ENCODE measurements around the gene AKT3. TPM values are rescaled to one million over a fixed set of nuclear protein-coding genes. Genes with fewer than 3 reads are reported as not detected.

AKT3 gene
- total RNA-seq, 1 experiment from 2014 or later, result 31.9 TPM

GRCh38 chr1:243740255-243740999 is 109.6 kb downstream of the AKT3 start:
- BruUV-seq (replicated peaks), result no TSS peak
- TF ChIP-seq CTCF (IDR thresholded peaks at IDR 0.05; ENCODE audit: unreplicated experiment), result no peak
- no peak for DNase-seq (ENCODE audit: unreplicated experiment)

GRCh38 chr1:243739335-243740003 is 110.6 kb downstream of the AKT3 start:
- Mint-ChIP-seq H3K36me3 (ENCODE audit: insufficient read depth, unreplicated experiment) (no peaks in the 10 kb centered on the region), H3K4me3 (ENCODE audit: unreplicated experiment) (no peak overlapping the region), H3K4me1 (ENCODE audit: insufficient read depth, unreplicated experiment) (peaks cover 7% of the 10 kb centered on the region), H3K9me3 (ENCODE audit: unreplicated experiment) (no peaks in the 10 kb centered on the region), H3K27ac (ENCODE audit: low read depth, unreplicated experiment) (no peak overlapping the region), H3K27me3 (ENCODE audit: insufficient read depth, unreplicated experiment) (no peaks in the 10 kb centered on the region)
- ChIA-PET POLR2A (interaction anchor here (0.6 to 1.2 kb wide), 2 partner anchors 134 to 308 kb away, joined by 3 to 5 read pairs; no protein-coding TSS in a partner anchor), CTCF (interaction anchor here (0.6 to 1.9 kb wide), 7 partner anchors 10 to 1257 kb away, joined by 3 to 8 read pairs (median 3); no protein-coding TSS in a partner anchor)
- BruUV-seq (replicated peaks), result no TSS peak
- intact Hi-C loops (cut with micrococcal nuclease), result loop anchor here (10.0 kb wide), 1 partner anchor 215 kb away; no protein-coding TSS in a partner anchor
- DNase-seq (ENCODE audit: unreplicated experiment), result no peak
- no peak for TF ChIP-seq CTCF (IDR thresholded peaks at IDR 0.05; ENCODE audit: unreplicated experiment)

More at GRCh38 chr1:243740255-243740999, 109.6 kb downstream of the AKT3 start:
- POLR2A ChIA-PET, result interaction anchor here (0.6 to 1.2 kb wide), 3 partner anchors 28 to 307 kb away, joined by 3 to 5 read pairs (median 3); no protein-coding TSS in a partner anchor
- Mint-ChIP-seq H3K27ac (ENCODE audit: low read depth, unreplicated experiment) (no peak overlapping the region), H3K27me3 (ENCODE audit: insufficient read depth, unreplicated experiment) (no peaks in the 10 kb centered on the region), H3K4me3 (ENCODE audit: unreplicated experiment) (no peak overlapping the region), H3K4me1 (ENCODE audit: insufficient read depth, unreplicated experiment) (peaks cover 6% of the 10 kb centered on the region), H3K36me3 (ENCODE audit: insufficient read depth, unreplicated experiment) (no peaks in the 10 kb centered on the region), H3K9me3 (ENCODE audit: unreplicated experiment) (no peaks in the 10 kb centered on the region)
- intact Hi-C loops (cut with micrococcal nuclease), result loop anchor here (10.0 kb wide), 1 partner anchor 214 kb away; no protein-coding TSS in a partner anchor
- CTCF ChIA-PET, result interaction anchor here (0.6 to 1.9 kb wide), 7 partner anchors 9 to 1257 kb away, joined by 3 to 8 read pairs (median 5); no protein-coding TSS in a partner anchor

GRCh38 chr1:243738020-243738419 is 112.0 kb downstream of the AKT3 start:
- POLR2A ChIA-PET, result interaction anchor here (1.3 kb wide), 1 partner anchor 20 kb away, joined by 4 read pairs; no protein-coding TSS in a partner anchor
- H3K4me3 Mint-ChIP-seq (ENCODE audit: unreplicated experiment), result no peak overlapping the region
- intact Hi-C loops (cut with micrococcal nuclease), result no loop called here
- no peak for DNase-seq (ENCODE audit: unreplicated experiment)
- H3K36me3 Mint-ChIP-seq (ENCODE audit: insufficient read depth, unreplicated experiment), result no peaks in the 10 kb centered on the region
- no peak overlapping the region for H3K27ac Mint-ChIP-seq (ENCODE audit: low read depth, unreplicated experiment)
- no peaks in the 10 kb centered on the region for H3K9me3 Mint-ChIP-seq (ENCODE audit: unreplicated experiment)
- BruUV-seq (replicated peaks), result no TSS peak
- CTCF ChIA-PET, result interaction anchor here (0.7 to 8.4 kb wide), 5 partner anchors 9 to 536 kb away, joined by 3 to 57 read pairs (median 3); no protein-coding TSS in a partner anchor
- H3K27me3 Mint-ChIP-seq (ENCODE audit: insufficient read depth, unreplicated experiment), result no peaks in the 10 kb centered on the region
- H3K4me1 Mint-ChIP-seq (ENCODE audit: insufficient read depth, unreplicated experiment), result peaks cover 10% of the 10 kb centered on the region
- TF ChIP-seq CTCF (IDR thresholded peaks at IDR 0.05; ENCODE audit: unreplicated experiment), result no peak

- peaks cover 5% of the 10 kb centered on the region for H3K4me1 Mint-ChIP-seq (ENCODE audit: insufficient read depth, unreplicated experiment)
- POLR2A ChIA-PET, result interaction anchor here (0.6 to 1.2 kb wide), 3 partner anchors 8 to 191 kb away, joined by 3 to 4 read pairs (median 4); no protein-coding TSS in a partner anchor
- no peaks in the 10 kb centered on the region for H3K36me3 Mint-ChIP-seq (ENCODE audit: insufficient read depth, unreplicated experiment)
- CTCF ChIA-PET, result interaction anchor here (0.8 to 8.4 kb wide), 3 partner anchors 13 to 404 kb away, joined by 3 to 57 read pairs (median 6); no protein-coding TSS in a partner anchor
- no TSS peak for BruUV-seq (replicated peaks)
- no peak overlapping the region for H3K27ac Mint-ChIP-seq (ENCODE audit: low read depth, unreplicated experiment)
- TF ChIP-seq CTCF (IDR thresholded peaks at IDR 0.05; ENCODE audit: unreplicated experiment), result no peak
- no peaks in the 10 kb centered on the region for H3K9me3 Mint-ChIP-seq (ENCODE audit: unreplicated experiment)
- DNase-seq (ENCODE audit: unreplicated experiment), result no peak
- intact Hi-C loops (cut with micrococcal nuclease), result no loop called here
- H3K4me3 Mint-ChIP-seq (ENCODE audit: unreplicated experiment), result no peak overlapping the region
- no peaks in the 10 kb centered on the region for H3K27me3 Mint-ChIP-seq (ENCODE audit: insufficient read depth, unreplicated experiment)
These were observed 114.6 kb downstream of the AKT3 start for GRCh38 chr1:243735457-243735856.

Measured in MCF 10A (cell line).